HL-60 (cell line): Measurements from ENCODE around the gene ZNF8.
"Not testable (repeated sequence)": the region's sequence is repeated elsewhere in the genome, so short reads cannot be mapped to it uniquely, and the experiment has no call there.

Source experiments
- DNase-seq, 2 experiments: peaks; one replicate each; pipeline ENCODE4 v3.0.0-alpha.2; 2010 to 2020; ENCODE audit warnings: low read depth in 1 of 2, low spot score in 1 of 2
- H3K27ac ChIP-seq: fragments of 250-450 bp; sonication (Bioruptor Pico); replicated peaks from 2 replicates; pipeline ENCODE4 v1.5.1; 2020; ENCODE audit warnings: mild to moderate bottlenecking, moderate library complexity
- H3K27me3 ChIP-seq: fragments of 250-450 bp; sonication (Bioruptor Pico); 2 replicates; pipeline ENCODE4 v1.5.1; 2021; ENCODE audit warnings: mild to moderate bottlenecking, moderate library complexity; ENCODE audit not compliant: insufficient read depth, poor library complexity, severe bottlenecking
- H3K4me3 ChIP-seq: replicated peaks from 2 replicates; pipeline ENCODE4 v1.5.1; 2011; ENCODE audit warnings: mild to moderate bottlenecking, control low read depth, low read length; ENCODE audit not compliant: insufficient read depth
- GABPA ChIP-seq: IDR thresholded peaks from 2 replicates; pipeline ENCODE4 v1.6.1; 2012; ENCODE audit warnings: low read depth
- POLR2AphosphoS5 ChIP-seq: IDR thresholded peaks from 2 replicates; pipeline ENCODE4 v1.6.1; 2012; ENCODE audit warnings: low read depth
- SPI1 ChIP-seq: IDR thresholded peaks from 2 replicates; pipeline ENCODE4 v1.6.1; 2012; ENCODE audit warnings: low read depth, mild to moderate bottlenecking, borderline replicate concordance
- TF ChIP-seq, protein P1 (sequence below): IDR thresholded peaks from 2 replicates; pipeline ENCODE4 v1.6.1; 2012; ENCODE audit warnings: low read depth; ENCODE audit not compliant: insufficient replicate concordance
- TF ChIP-seq, protein P2 (sequence below): IDR thresholded peaks from one replicate; pipeline ENCODE4 v1.5.1; 2011; ENCODE audit warnings: low read length, control low read depth, inconsistent platforms; ENCODE audit not compliant: insufficient read depth

The ZNF8 gene

DNA sequence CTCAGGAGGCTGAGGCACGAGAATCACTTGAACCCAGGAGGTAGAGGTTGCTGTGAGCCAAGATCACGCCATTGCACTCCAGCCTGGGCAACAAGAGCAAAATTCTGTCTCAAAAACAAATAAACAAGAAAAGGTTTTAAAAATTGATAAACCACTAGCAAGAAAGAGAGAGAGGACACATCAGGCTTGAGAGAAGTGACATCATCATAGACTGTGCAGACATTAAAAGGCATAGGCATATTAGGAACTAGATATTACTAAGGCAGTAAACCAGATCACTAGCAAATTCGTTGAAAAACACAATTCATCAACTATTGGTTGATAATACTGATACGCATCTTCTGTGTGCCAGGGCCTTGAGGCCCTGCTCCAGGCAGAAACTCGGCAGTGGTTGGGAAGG lies 66.8 kb downstream of the ZNF8 start:
- peaks cover 4% of the 10 kb centered on the region for H3K27me3 ChIP-seq
- no peak overlapping the region for H3K27ac ChIP-seq
- TF ChIP-seq SPI1 (no peak), POLR2AphosphoS5 (no peak), GABPA (no peak)
- TF ChIP-seq, protein P1, sequence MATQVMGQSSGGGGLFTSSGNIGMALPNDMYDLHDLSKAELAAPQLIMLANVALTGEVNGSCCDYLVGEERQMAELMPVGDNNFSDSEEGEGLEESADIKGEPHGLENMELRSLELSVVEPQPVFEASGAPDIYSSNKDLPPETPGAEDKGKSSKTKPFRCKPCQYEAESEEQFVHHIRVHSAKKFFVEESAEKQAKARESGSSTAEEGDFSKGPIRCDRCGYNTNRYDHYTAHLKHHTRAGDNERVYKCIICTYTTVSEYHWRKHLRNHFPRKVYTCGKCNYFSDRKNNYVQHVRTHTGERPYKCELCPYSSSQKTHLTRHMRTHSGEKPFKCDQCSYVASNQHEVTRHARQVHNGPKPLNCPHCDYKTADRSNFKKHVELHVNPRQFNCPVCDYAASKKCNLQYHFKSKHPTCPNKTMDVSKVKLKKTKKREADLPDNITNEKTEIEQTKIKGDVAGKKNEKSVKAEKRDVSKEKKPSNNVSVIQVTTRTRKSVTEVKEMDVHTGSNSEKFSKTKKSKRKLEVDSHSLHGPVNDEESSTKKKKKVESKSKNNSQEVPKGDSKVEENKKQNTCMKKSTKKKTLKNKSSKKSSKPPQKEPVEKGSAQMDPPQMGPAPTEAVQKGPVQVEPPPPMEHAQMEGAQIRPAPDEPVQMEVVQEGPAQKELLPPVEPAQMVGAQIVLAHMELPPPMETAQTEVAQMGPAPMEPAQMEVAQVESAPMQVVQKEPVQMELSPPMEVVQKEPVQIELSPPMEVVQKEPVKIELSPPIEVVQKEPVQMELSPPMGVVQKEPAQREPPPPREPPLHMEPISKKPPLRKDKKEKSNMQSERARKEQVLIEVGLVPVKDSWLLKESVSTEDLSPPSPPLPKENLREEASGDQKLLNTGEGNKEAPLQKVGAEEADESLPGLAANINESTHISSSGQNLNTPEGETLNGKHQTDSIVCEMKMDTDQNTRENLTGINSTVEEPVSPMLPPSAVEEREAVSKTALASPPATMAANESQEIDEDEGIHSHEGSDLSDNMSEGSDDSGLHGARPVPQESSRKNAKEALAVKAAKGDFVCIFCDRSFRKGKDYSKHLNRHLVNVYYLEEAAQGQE, result no peak
- TF ChIP-seq, protein P2, sequence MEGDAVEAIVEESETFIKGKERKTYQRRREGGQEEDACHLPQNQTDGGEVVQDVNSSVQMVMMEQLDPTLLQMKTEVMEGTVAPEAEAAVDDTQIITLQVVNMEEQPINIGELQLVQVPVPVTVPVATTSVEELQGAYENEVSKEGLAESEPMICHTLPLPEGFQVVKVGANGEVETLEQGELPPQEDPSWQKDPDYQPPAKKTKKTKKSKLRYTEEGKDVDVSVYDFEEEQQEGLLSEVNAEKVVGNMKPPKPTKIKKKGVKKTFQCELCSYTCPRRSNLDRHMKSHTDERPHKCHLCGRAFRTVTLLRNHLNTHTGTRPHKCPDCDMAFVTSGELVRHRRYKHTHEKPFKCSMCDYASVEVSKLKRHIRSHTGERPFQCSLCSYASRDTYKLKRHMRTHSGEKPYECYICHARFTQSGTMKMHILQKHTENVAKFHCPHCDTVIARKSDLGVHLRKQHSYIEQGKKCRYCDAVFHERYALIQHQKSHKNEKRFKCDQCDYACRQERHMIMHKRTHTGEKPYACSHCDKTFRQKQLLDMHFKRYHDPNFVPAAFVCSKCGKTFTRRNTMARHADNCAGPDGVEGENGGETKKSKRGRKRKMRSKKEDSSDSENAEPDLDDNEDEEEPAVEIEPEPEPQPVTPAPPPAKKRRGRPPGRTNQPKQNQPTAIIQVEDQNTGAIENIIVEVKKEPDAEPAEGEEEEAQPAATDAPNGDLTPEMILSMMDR, result no peak
- DNase-seq, result no peak
- no peak overlapping the region for H3K4me3 ChIP-seq

DNA sequence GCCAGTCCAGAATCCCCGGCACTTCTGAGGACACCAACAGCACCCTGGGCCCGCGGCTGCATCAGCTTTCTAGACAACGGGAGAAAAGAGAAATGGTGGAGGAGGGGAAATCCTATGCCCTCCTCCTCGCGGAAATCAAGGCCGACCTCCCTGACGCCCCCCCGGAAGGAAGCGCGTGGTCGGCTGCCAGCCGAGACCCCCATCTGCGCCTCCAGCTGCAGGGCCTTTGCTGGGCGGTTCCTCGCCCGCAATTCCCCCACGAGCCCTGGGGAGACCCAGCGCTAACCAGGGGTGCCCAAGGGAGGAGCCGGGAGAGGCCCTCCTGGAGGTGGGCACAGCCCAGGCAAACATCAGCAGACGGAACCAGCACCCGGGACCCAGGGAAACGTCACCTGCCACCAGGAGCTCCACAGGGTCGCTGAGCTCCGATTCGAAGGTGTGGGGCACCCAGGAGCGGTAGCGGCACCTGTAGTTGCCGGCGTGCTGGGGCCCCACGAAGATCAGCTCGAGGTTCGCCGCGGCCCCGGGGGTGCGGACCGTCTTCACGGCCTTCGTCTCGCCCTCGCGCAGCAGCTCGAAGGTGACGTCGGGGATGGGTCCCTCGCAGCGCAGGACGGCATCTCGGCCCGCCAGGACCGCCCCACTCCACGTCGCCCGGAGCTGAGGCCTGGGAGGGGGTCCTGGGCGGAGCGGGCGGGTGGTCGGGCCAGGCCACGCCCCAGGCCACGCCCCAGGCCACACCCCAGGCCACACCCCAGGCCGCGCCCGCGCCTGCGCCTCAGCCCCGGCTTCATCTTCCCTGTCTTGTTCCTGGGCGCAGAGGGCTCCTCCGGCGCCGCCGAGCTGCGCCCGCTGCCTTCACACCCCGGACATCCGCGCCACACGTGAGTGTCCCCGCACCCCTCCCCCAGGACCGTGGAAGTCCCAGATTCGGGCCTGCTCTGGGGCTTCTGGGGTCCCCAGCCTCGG lies 68.5 kb downstream of the ZNF8 start:
- peak; percentile 52 to 72 for DNase-seq
- peak overlapping the region; percentile 59 for H3K4me3 ChIP-seq
- peaks cover 4% of the 10 kb centered on the region for H3K27me3 ChIP-seq
- no peak overlapping the region for H3K27ac ChIP-seq
- TF ChIP-seq GABPA, result no peak
- TF ChIP-seq, protein P1, result no peak
- TF ChIP-seq, protein P2, result no peak
- no peak for TF ChIP-seq SPI1
- no peak for TF ChIP-seq POLR2AphosphoS5

DNA sequence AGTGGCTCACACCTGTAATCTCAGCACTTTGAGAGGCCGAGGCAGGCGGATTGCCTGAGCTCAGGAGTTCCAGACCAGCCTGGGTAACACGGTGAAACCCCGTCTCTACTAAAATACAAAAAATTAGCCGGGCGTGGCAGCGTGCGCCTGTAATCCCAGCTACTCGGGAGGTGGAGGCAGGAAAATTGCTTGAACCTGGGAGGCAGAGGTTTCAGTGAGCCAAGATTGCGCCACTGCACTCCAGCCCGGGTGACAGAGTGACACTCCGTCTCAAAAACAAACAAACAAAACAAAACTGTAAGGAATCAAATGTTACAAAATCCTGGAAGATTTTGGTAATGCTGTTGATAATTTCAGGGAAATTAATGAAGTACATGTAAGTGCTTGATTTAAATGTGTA lies 69.3 kb downstream of the ZNF8 start:
- not testable (repeated sequence) for H3K27ac ChIP-seq, DNase-seq, H3K27me3 ChIP-seq
- peak overlapping the region; percentile 59 for H3K4me3 ChIP-seq

DNA sequence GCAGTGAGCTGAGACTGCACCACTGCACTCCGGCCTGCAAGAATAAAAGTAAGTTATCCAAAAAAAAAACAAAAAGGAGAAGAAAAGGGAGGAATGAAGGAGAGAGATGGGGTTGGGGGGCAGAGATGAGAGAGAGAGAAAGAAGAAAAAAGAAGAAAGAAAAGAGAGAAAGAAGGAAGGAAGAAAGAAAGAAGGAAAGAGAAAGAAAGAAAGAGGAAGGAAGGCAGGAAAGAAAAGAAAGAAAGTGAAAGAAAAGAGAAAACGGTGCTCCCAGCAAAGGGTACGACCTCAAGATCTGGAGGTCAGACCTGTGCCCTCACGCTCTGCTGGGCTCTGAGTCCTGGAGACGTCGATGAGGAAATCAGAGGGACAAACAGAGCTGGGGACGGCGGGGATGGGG lies 70.8 kb downstream of the ZNF8 start:
- no peak for DNase-seq
- TF ChIP-seq, protein P1, result no peak
- H3K4me3 ChIP-seq, result no peak overlapping the region
- peaks cover 4% of the 10 kb centered on the region for H3K27me3 ChIP-seq
- no peak overlapping the region for H3K27ac ChIP-seq
